HL-60 (cell line): ENCODE measurements around the gene HGD.

ENCODE experiments used
- DNase-seq, 2 experiments: peaks; one replicate each; pipeline ENCODE4 v3.0.0-alpha.2; 2010 to 2020; ENCODE audit warnings: low read depth in 1 of 2, low spot score in 1 of 2
- H3K27ac ChIP-seq: fragments of 250-450 bp; sonication (Bioruptor Pico); replicated peaks from 2 replicates; pipeline ENCODE4 v1.5.1; 2020; ENCODE audit warnings: mild to moderate bottlenecking, moderate library complexity
- H3K27me3 ChIP-seq: fragments of 250-450 bp; sonication (Bioruptor Pico); 2 replicates; pipeline ENCODE4 v1.5.1; 2021; ENCODE audit warnings: mild to moderate bottlenecking, moderate library complexity; ENCODE audit not compliant: insufficient read depth, poor library complexity, severe bottlenecking
- H3K4me3 ChIP-seq: replicated peaks from 2 replicates; pipeline ENCODE4 v1.5.1; 2011; ENCODE audit warnings: mild to moderate bottlenecking, control low read depth, low read length; ENCODE audit not compliant: insufficient read depth
- CTCF ChIP-seq: IDR thresholded peaks from one replicate; pipeline ENCODE4 v1.5.1; 2011; ENCODE audit warnings: low read length, control low read depth, inconsistent platforms; ENCODE audit not compliant: insufficient read depth
- GABPA ChIP-seq: IDR thresholded peaks from 2 replicates; pipeline ENCODE4 v1.6.1; 2012; ENCODE audit warnings: low read depth
- POLR2AphosphoS5 ChIP-seq: IDR thresholded peaks from 2 replicates; pipeline ENCODE4 v1.6.1; 2012; ENCODE audit warnings: low read depth
- REST ChIP-seq: IDR thresholded peaks from 2 replicates; pipeline ENCODE4 v1.6.1; 2012; ENCODE audit warnings: low read depth; ENCODE audit not compliant: insufficient replicate concordance
- SPI1 ChIP-seq: IDR thresholded peaks from 2 replicates; pipeline ENCODE4 v1.6.1; 2012; ENCODE audit warnings: low read depth, mild to moderate bottlenecking, borderline replicate concordance

The HGD gene

GRCh38 chr3:120713262-120713661 lies 31.2 kb upstream of the HGD start:
- no peaks in the 10 kb centered on the region for H3K27me3 ChIP-seq
- no peak for TF ChIP-seq CTCF
- TF ChIP-seq SPI1 = no peak
- no peak for TF ChIP-seq REST
- TF ChIP-seq POLR2AphosphoS5 = no peak
- TF ChIP-seq GABPA = no peak
- H3K27ac ChIP-seq = no peak overlapping the region
- no peak for DNase-seq
- H3K4me3 ChIP-seq = no peak overlapping the region

- TF ChIP-seq POLR2AphosphoS5 = no peak
- no peak for TF ChIP-seq GABPA
- TF ChIP-seq SPI1 = no peak
- no peak for TF ChIP-seq REST
- no peaks in the 10 kb centered on the region for H3K27me3 ChIP-seq
- no peak overlapping the region for H3K4me3 ChIP-seq
- no peak overlapping the region for H3K27ac ChIP-seq
- DNase-seq = no peak
Observed at GRCh38 chr3:120710369-120710768, 28.3 kb upstream of the HGD start.

- Histone ChIP-seq H3K27me3 (no peaks in the 10 kb centered on the region), H3K27ac (no peak overlapping the region), H3K4me3 (no peak overlapping the region)
- no peak for DNase-seq
- TF ChIP-seq POLR2AphosphoS5 (no peak), GABPA (no peak), REST (no peak), CTCF (no peak), SPI1 (no peak)
Observed at GRCh38 chr3:120708408-120708807, 26.4 kb upstream of the HGD start.

- Histone ChIP-seq H3K27me3 (no peaks in the 10 kb centered on the region), H3K4me3 (no peak overlapping the region), H3K27ac (no peak overlapping the region)
- TF ChIP-seq GABPA (no peak), POLR2AphosphoS5 (no peak), CTCF (no peak), SPI1 (no peak), REST (no peak)
- DNase-seq = no peak
Observed at GRCh38 chr3:120706950-120707349, 24.9 kb upstream of the HGD start.
